Transverse colon (tissue), 4 donors: ENCODE data around the gene IL12A. TPM values are rescaled to one million over a fixed set of nuclear protein-coding genes. Genes with fewer than 3 reads are reported as not detected.

ENCODE experiments used
- total RNA-seq, 4 donors: library from RNA; depleted of rRNA; stranded (reverse); fragments of >200 nt; gene quantifications; one replicate each; pipeline ENCODE4 v1.1.0, GENCODE V29; 2016

The IL12A gene
- total RNA-seq, 4 donors from 2014 or later, result 3.4 to 6.4 TPM; not detected in 2

Other genes starting within 250 kb of the IL12A start
- 1 to 10 TPM in 2 of 4 donors, under 1 TPM in 2; 0.20 to 7.5 (median 2.5) TPM for gene SCHIP1, start 149.0 kb upstream of the IL12A start, total RNA-seq
- gene C3orf80, start 236.6 kb downstream of the IL12A start, total RNA-seq, result 1 to 10 TPM in 3 of 4 donors, under 1 TPM in 1; 0.40 to 3.7 (median 1.8) TPM